Transverse colon (tissue), 4 donors: ENCODE measurements around the gene TYRO3.

Experiments
- CTCF ChIP-seq, 5 experiments: fragments of 200-600 bp in 3 of 5; fragments of 450-650 bp in 2 of 5; sonication (generic) in 3 of 5; IDR thresholded peaks; 1 replicate in 2 of 5; 2 replicates in 3 of 5; pipeline ENCODE4 v1.5.1; 2016 to 2017; ENCODE audit warnings: antibody characterized with exemption in 5 of 5, inconsistent platforms in 3 of 5, mild to moderate bottlenecking in 2 of 5, moderate library complexity in 1 of 5
- POLR2AphosphoS5 ChIP-seq, 3 donors: sonication (generic); formaldehyde crosslinking; IDR thresholded peaks; one replicate each; pipeline ENCODE4 v1.6.1; 2016; ENCODE audit warnings: antibody characterized with exemption in 3 of 3

GRCh38 chr15:41510728-41511127, 48.3 kb upstream of the TYRO3 start:
- TF ChIP-seq CTCF (IDR thresholded peaks at IDR 0.05) (no peak), POLR2AphosphoS5 (IDR thresholded peaks at IDR 0.05) (no peak)
